ENCODE measurements around the gene STX8. TPM values are rescaled to one million over a fixed set of nuclear protein-coding genes. Genes with fewer than 3 reads are reported as not detected.
"Not testable (repeated sequence)": the region's sequence is repeated elsewhere in the genome, so short reads cannot be mapped to it uniquely, and the experiment has no call there.

Gene STX8
- total RNA-seq, 2 donors from 2014 or later: 38.8 to 60.8 TPM

DNA sequence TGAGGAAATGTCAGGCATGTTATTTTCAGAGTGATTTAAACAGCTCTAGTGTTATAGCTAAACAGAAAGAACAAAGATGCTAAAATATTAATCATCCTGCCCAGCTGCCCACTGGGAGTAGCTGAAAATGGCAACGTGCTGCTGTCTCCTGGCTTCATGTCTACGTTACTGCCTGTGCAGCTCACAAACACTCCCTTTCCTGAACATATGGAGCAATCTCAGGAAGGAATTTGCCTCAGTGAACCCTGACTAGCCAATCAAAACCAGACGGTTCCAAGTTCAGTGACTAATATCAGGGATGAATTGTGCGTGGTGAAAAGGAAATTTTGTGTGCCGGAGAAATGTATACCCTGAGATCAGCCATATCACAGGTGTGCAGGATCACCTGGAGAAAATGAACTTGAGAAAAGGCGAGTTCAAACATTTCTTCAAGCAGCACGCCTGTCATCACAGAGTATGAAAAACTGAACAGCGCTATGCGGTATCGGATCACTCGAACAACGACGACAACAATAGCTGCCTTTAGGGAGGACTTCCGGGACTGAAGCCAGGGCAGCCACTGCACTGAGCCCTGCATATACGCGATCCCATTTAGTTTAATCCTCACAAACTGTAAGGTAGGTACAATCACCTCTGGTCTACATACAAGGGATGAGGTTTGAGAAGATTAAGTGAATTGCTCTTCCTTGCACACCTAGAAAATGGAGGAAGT lies 110.3 kb downstream of the STX8 start:
- no peaks in the 10 kb centered on the region for H3K36me3 ChIP-seq
- H3K4me1 ChIP-seq: peaks cover 0 to 4% of the 10 kb centered on the region in 2 donors
- H3K27me3 ChIP-seq: no peaks in the 10 kb centered on the region
- H3K27ac ChIP-seq: no peak overlapping the region
- TF ChIP-seq, protein P1, sequence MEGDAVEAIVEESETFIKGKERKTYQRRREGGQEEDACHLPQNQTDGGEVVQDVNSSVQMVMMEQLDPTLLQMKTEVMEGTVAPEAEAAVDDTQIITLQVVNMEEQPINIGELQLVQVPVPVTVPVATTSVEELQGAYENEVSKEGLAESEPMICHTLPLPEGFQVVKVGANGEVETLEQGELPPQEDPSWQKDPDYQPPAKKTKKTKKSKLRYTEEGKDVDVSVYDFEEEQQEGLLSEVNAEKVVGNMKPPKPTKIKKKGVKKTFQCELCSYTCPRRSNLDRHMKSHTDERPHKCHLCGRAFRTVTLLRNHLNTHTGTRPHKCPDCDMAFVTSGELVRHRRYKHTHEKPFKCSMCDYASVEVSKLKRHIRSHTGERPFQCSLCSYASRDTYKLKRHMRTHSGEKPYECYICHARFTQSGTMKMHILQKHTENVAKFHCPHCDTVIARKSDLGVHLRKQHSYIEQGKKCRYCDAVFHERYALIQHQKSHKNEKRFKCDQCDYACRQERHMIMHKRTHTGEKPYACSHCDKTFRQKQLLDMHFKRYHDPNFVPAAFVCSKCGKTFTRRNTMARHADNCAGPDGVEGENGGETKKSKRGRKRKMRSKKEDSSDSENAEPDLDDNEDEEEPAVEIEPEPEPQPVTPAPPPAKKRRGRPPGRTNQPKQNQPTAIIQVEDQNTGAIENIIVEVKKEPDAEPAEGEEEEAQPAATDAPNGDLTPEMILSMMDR (IDR thresholded peaks at IDR 0.05): no peak
- H3K9me3 ChIP-seq: no peaks in the 10 kb centered on the region
- DNase-seq (ENCODE audit: low spot score): no peak
- H3K4me3 ChIP-seq: no peak overlapping the region

DNA sequence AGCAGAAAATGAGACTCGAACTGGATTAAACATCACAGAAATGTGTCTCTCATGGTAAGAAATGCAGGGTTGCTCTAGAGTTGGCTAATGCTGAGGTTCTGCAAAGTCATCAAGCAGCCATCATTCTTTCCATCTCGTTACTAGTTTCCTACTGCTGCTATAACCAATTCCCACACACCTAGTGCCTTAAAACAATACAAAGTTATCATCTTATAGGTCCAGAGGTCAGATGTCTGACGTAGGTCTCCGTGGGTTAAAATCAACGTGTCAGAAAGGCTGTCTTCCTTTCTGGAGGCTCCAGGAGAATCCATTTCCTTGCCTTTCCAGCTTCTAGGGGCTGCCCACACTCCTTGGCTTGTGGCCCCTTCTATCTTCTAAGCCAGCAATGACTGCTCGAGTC lies 118.6 kb downstream of the STX8 start:
- TF ChIP-seq, protein P1 (IDR thresholded peaks at IDR 0.05): no peak
- peaks cover 0 to 4% of the 10 kb centered on the region in 2 donors for H3K9me3 ChIP-seq
- H3K36me3 ChIP-seq: no peaks in the 10 kb centered on the region
- no peak overlapping the region for H3K27ac ChIP-seq
- no peaks in the 10 kb centered on the region for H3K27me3 ChIP-seq
- no peak for DNase-seq (ENCODE audit: low spot score)
- H3K4me3 ChIP-seq: no peak overlapping the region
- no peaks in the 10 kb centered on the region for H3K4me1 ChIP-seq

DNA sequence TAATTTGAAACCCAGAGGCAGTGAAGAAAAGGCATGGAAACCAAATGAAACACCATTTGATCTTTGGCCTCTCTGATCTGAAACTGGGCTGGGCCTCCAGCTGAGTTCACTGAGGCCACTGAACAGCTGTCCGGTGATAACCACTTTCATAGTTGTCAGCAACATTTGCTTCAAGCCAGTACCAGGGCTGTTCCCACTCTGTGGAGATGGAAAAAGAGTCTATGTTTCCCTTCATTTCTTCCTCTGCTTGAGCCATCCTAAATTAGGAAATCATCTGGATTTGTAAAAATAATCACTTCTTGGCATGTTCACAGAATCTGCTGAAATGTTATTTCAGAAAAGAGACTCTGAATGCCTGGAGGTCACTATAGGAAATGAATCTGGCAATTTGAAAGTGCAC lies 119.3 kb downstream of the STX8 start:
- no peak overlapping the region for H3K4me3 ChIP-seq
- H3K36me3 ChIP-seq: no peaks in the 10 kb centered on the region
- DNase-seq (ENCODE audit: low spot score): no peak
- H3K9me3 ChIP-seq: peaks cover 0 to 4% of the 10 kb centered on the region in 2 donors
- no peaks in the 10 kb centered on the region for H3K4me1 ChIP-seq
- H3K27me3 ChIP-seq: no peaks in the 10 kb centered on the region
- TF ChIP-seq, protein P1 (IDR thresholded peaks at IDR 0.05): no peak
- no peak overlapping the region for H3K27ac ChIP-seq

DNA sequence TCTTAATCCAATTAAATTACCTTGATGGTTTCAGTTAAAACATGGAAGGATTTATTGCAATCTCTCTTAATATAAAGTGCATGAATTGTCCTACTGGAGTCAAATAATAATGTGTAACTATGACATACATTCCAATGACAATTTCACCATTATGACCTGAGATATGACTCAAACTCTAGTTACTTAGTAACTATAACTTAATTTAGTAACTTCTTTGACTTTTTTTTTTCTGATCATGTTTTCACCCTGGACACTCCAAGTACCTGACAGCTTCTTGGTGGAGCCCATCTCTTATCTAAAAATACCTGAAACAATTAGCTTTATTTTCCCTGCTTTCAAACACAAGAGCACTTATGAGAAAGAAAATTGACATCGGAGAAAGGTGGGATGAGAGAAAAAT lies 123.7 kb downstream of the STX8 start:
- Histone ChIP-seq H3K36me3 (no peaks in the 10 kb centered on the region), H3K4me1 (no peaks in the 10 kb centered on the region), H3K4me3 (no peak overlapping the region), H3K9me3 (no peaks in the 10 kb centered on the region), H3K27ac (no peak overlapping the region), H3K27me3 (no peaks in the 10 kb centered on the region)
- TF ChIP-seq, protein P1 (IDR thresholded peaks at IDR 0.05): no peak
- DNase-seq (ENCODE audit: low spot score): no peak

DNA sequence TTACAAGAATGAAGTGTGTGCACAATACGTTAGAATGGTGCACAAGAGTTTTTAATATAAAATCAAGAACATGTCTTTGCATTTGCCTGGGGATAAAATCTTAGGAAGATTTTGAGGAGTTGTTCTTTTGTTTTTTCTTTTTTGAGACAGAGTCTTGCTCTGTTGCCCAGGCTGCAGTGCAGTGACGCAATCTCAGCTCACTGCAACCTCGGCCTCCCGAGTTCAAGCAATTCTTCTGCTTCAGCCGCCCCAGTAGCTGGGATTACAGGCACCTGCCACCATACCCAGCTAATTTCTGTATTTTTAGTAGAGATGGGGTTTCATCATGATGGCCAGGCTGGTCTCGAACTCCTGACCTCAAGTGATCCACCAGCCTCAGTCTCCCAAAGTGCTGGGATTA lies 128.3 kb downstream of the STX8 start:
- H3K4me1 ChIP-seq: not testable (repeated sequence)

DNA sequence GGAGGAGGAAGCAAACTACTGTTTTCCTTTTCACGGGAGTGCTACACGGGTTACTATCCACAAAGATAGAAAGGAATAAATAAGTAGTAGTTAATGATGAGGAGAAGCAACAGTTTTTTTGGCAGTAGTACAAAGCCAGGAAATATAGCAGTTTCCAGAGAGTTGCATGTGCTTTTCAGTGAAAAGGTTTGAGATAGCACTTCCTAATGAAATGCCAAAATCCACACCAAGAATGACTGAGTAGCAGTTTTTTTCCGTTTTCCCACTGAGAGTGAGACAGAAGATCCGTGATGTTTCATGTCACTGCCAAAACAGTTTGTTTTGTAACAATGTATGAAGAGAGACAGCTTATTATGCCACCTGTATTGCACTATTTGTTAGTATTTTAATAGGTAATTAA lies 129.1 kb downstream of the STX8 start:
- H3K4me3 ChIP-seq: no peak overlapping the region
- no peaks in the 10 kb centered on the region for H3K36me3 ChIP-seq
- no peaks in the 10 kb centered on the region for H3K9me3 ChIP-seq
- H3K27ac ChIP-seq: no peak overlapping the region
- no peaks in the 10 kb centered on the region for H3K27me3 ChIP-seq
- no peaks in the 10 kb centered on the region for H3K4me1 ChIP-seq
- no peak for DNase-seq (ENCODE audit: low spot score)
- TF ChIP-seq, protein P1 (IDR thresholded peaks at IDR 0.05): no peak

More for the DNA sequence above, 128.3 kb downstream of the STX8 start:
- not testable (repeated sequence) for H3K4me3 ChIP-seq; DNase-seq (ENCODE audit: low spot score); H3K36me3 ChIP-seq; H3K27ac ChIP-seq; H3K9me3 ChIP-seq; H3K27me3 ChIP-seq
